NCI-H524 (cell line): ENCODE data around the gene CLBA1.
"Not testable (repeated sequence)": the region's sequence is repeated elsewhere in the genome, so short reads cannot be mapped to it uniquely, and the experiment has no call there.

Experiments
- DNase-seq, 2 experiments: peaks; one replicate each; lab custom pipeline; 2025; lab: John Stamatoyannopoulos, UW

Gene CLBA1

DNA sequence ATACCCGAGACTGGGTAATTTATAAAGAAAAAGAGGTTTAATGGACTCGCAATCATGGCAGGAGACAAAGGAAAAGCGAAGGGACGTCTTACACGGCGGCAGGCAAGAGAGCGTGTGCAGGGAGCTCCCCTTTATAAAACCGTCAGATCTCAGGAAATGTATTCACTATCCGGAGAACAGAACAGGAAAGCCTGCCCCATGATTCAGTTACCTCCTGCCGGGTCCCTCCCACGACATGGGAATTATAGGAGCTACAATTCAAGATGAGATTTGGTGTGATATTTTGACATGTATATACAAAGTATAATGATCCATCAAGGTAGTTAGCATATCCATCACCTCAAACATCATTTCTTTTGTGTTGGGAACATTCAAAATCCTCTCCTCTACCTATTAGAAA, 37.6 kb downstream of the CLBA1 start:
- no peak for DNase-seq

DNA sequence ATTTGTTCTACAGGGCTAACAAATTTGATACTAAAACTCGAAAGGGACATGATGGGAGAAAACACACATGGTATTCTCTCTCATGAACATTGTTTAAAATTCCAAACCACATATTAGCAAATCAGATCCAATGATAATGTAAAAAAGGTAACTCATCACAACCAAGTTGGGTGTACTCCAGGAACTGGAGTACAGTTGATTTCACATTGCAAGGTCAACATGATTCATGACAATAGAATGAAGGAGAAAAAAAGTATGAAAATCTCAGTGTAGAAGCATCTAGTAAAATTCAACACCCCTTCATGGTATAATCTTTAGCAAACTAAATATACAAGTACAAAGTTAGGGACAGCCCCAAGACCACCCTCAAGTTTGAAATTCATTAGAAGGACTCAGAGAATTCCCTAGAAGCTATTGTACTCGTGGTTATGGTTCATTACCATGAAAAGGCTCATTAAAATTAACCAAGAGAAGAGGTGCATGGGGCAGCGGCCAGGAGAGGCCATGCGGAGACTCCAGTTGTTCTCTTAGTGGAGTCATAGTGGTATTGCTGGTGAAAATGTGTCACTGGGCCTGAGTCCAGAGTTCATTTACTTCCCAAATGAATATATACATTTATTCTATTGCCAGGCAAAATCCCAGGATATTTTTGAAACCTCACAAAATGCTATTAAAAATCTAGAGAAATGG, 38.3 kb downstream of the CLBA1 start:
- DNase-seq: no peak

DNA sequence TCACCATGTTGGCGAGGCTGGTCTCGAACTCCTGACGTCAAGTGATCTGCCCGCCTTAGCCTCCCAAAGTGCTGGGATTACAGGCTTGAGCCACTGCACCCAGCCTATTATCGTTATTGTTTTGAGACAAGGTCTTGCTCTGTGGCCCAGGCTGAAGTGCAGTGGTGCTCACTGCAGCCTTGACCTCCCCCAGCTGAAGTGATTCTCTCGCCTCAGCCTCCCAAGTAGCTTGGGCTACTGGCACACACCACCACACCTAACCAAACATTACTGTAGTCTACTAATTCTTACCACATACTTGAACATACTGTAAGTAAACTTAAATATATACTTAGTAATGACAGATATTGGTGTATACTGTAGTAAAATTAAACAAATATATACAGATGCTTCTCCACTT, 39.8 kb downstream of the CLBA1 start:
- no peak for DNase-seq

DNA sequence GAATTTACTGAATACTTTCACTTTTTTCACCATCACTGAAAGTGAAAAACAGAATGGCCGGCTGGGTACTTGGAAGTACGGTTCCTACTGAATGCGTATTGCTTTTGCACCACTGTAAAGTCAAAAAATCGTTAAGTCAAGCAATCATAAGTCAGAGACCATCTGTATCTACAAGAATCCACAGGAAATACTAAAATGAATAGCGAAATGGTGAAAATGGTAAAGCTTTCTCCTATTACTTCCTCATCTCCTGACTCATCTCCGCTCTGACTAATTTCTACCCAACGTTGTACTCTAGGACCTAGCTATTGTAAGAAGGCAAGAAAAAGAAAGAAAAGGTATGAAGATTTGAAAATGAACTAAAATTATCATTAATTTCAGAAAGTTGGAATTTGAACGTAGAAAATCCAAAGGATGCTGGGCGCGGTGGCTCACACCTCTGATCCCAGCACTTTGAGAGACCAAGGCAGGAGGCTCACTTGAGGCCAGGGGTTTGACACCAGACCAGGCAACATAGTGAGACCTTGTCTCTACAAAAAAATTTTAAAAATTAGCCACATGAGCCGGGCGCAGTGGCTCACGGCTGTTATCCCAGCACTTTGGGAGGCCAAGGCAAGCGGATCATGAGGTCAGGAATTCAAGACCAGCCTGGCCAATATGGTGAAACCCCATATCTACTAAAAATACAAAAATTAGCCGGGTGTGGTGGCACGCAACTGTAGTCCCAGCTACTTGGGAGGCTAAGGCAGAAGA, 40.6 kb downstream of the CLBA1 start:
- DNase-seq: no peak

DNA sequence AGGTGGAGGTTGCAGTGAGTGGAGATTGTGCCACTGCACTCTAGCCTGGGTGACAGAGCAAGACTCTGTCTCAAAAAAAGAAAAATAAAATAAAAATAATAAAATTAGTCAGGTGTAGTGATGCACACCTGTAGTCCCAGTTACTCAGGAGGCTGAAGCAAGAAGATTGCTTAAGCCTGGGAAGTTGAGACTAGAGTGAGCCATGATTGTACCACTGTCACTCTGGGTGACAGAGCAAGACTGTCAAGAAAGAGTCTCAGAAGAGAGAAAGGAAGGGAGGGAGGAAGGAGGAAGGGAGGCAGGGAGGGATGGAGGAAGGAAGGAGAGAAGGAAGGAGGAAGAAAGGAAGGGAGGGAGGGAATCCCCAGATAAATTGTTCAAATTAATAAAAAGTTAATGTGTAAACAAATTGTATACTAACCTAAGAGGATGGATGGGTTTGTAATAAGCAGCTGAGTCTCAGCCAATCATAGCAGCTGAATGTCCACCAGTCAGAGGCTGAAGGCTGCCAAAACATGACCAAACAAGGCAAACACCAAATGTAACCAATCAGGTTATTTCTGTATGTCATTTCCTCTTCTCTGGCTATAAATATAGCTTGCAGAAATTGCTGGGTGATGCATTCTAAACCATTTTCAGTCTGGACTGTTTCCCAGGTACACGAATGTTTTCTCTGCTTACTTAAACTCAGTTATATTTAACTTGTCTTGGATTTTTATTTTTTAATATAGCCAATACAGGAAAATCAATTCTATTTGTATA, 41.4 kb downstream of the CLBA1 start:
- DNase-seq: no peak

DNA sequence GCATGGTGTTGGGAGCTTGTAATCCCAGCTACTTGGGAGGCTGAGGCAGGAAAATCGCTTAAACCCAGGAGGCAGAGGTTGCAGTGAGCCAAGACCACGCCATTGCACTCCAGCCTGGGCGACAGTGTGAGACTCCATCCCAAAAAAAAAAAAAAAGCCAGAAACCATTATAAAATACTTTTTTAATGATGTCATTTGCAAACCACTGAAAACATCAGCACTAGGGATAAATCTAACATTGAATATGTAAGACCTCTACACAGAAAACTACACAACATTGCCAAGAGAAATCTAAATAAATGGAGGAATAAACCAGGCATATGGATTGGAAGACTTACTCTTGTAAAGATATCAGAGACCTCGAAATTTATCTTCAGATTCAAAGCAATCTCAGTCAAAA, 42.1 kb downstream of the CLBA1 start:
- DNase-seq: not testable (repeated sequence)

DNA sequence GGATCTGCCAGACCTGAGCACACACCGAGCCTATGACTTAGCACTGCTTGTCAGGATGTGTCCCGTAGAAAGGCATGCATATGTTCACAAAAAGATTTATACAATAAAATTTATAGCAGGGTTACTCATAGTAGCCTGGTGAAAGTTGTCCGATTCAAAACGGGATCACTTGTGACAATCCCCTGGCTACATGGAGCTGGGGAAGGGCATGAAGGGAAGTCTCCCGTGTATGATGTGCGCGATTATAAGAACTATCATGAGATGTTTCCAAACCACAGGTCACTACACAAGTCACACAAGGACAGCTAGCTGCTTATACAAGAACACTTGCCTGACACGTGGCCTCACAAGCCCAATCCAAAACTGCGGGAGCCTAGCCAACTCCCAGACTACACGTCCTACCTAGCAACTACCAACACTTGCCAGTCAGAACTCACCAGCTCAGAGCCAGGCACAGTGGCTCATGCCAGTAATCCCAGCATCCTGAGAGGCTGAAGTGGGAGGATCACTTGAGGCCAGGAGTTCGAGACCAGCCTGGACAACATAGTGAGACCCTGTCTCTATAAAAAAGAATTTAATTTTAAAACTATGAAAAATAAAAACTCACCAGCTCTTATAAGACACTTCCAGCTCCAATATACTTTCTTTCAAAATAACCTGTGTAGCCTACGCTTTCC, 42.8 kb downstream of the CLBA1 start:
- DNase-seq: no peak

GRCh38 chr14:105029402-105029801, 43.8 kb downstream of the CLBA1 start:
- DNase-seq: no peak

GRCh38 chr14:105030194-105030593, 44.6 kb downstream of the CLBA1 start:
- DNase-seq: no peak

GRCh38 chr14:105030836-105031396, 45.3 kb downstream of the CLBA1 start:
- DNase-seq: no peak

GRCh38 chr14:105032451-105032901, 46.9 kb downstream of the CLBA1 start:
- not testable (repeated sequence) for DNase-seq

DNA sequence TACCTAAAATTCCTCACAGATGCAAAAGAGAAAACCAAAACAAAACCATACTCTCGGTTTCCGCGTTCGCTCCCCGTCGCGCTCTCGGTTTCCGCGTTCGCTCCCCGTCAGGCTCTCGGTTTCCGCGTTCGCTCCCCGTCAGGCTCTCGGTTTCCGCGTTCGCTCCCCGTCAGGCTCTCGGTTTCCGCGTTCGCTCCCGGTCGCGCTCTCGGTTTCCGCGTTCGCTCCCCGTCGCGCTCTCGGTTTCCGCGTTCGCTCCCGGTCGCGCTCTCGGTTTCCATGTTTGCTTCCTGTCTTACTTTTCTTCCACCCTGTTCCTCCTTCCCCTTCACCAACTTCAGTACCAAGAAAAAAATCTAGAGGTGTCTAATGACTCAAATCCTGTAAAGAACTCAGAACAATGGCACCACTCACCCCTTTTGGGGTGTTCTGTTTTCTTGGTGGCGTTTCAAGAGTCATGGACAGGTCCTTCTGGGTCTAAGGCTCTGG, 47.9 kb downstream of the CLBA1 start:
- not testable (repeated sequence) for DNase-seq

DNA sequence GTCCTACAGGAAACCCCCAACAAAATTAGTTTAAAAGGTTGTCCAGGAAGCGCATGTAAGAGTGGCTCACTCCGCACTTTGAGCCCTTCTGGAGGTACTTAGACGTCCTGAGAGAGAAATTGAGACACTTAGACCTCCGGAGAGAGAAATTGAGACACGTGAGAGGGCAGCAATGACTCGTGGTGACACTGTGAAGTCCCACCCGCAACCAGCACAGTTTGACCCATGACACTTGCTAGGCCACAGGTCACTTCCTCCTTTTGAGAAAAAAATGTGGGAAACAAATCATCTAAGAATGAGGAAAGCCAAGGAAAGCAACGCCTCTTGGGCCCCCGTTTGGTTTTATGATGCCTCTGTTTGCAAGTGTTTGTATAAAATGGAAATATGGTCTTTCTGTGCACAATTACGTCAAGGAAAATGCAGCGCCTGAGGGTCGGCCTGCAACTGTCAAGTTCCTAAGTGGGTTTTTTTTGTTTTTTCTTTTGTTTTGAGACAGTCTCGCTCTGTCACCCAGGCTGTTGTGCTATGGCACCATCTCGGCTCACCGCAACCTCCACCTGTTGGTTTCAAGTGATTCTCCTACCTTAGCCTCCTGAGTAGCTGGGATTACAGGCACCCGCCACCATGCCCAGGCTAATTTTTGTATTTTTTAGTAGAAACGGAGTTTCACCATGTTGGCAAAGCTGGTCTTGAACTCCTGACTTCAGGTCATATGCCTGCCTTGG, 48.9 kb downstream of the CLBA1 start:
- DNase-seq: no peak

GRCh38 chr14:105035616-105036015, 50.0 kb downstream of the CLBA1 start:
- not testable (repeated sequence) for DNase-seq

DNA sequence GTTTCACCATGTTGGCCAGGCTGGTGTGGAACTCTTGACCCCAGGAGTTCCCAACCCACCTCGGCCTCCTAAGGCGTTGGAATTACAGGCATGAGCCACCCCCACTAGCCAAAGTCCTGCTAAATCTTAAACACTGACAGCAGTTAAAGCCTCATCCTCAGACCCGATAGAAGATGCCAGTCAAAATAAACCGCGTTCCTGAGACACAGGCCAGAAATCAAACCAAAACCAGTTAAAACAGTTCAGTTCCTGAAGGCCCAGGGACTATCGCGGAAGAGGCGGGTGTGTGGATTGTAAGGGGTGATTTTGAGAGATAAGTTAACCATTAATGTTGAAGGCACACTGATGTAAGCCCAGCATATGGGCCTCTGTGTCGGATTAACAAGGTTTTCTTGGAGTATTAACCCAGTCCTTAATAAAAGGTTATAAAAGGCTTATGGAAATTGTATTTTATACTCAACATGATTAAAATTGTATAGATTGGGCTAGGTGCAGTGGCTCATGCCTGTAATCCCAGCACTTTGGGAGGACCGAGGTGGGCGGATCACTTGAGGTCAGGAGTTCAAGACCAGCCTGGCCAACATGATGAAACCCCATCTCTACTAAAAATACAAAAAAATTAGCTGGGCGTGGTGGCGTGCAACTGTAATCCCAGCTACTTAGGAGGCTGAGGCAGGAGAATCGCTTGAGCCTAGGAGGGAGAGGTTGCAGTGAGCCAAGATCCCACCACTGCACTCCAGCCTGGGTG, 54.0 kb downstream of the CLBA1 start:
- DNase-seq: peak in 1 of 2 experiments; percentile 76

GRCh38 chr14:105041841-105042765, 56.5 kb downstream of the CLBA1 start:
- DNase-seq: peak; percentile 30 to 67

GRCh38 chr14:105042813-105043212, 57.2 kb downstream of the CLBA1 start:
- DNase-seq: no peak

GRCh38 chr14:105043641-105044040, 58.1 kb downstream of the CLBA1 start:
- DNase-seq: no peak
